ENCODE data around the gene MACROD1.

GRCh38 chr11:64027651-64028397 is 138.1 kb downstream of the MACROD1 start:
- TF ChIP-seq CTCF (IDR thresholded peaks at IDR 0.05; ENCODE audit: poor library complexity) (no peak), EZH2 (IDR thresholded peaks at IDR 0.05; ENCODE audit: borderline replicate concordance) (no peak), EZH2phosphoT487 (IDR thresholded peaks at IDR 0.05; ENCODE audit: low read depth, severe bottlenecking, unreplicated experiment) (no peak)

All from hepatocyte (in vitro differentiated cells).